SU-DHL-6 (cell line): ENCODE measurements around the gene LTBP4.

Experiments
- CTCF ChIP-seq: fragments of 200-600 bp; sonication (generic); IDR thresholded peaks from one replicate; pipeline ENCODE4 v1.5.1; 2017; ENCODE audit warnings: antibody characterized with exemption, mild to moderate bottlenecking, low read length, moderate library complexity; ENCODE audit not compliant: insufficient read depth, poor library complexity, severe bottlenecking
- EZH2phosphoT487 ChIP-seq: fragments of 200-600 bp; sonication (generic), shearing (Covaris generic); conservative IDR thresholded peaks from 2 replicates; pipeline ENCODE4 v1.6.1; 2018; ENCODE audit warnings: mild to moderate bottlenecking, antibody characterized with exemption, low read length, moderate library complexity, mixed read lengths

GRCh38 chr19:40580619-40581018 is 20.6 kb upstream of the LTBP4 start:
- TF ChIP-seq CTCF (no peak), EZH2phosphoT487 (no peak)
